Measurements from ENCODE around the gene IFNAR1. TPM values are rescaled to one million over a fixed set of nuclear protein-coding genes. Genes with fewer than 3 reads are reported as not detected.

IFNAR1 gene
- total RNA-seq, 1 experiment from 2014 or later, result 20.5 TPM

DNA sequence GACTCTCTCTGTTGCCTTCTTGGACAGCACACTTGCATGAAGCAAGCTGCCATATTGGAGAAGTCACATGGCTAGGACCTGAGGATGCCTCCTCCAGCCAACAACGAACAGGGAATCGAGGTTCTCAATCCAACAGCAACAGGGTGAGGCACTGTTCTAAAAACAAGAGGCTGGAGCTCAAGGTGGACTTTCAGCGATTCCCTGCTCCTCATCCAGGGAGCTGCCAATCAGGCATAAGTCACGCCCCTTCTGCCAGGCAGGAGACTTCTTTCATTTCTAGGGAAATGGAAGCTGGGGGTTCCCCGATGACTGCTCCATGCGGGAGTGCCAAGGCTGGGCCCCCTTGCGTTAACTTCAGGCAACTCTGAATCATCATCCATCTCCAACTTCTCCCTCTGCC is 22.7 kb upstream of the IFNAR1 start:
- intact Hi-C loops (cut with micrococcal nuclease), result no loop called here
- Histone ChIP-seq H3K27ac (ENCODE audit: low read depth, low read length) (no peak overlapping the region), H3K4me1 (ENCODE audit: control insufficient read depth in 1 of 2, insufficient read depth in 2 of 2, low read length in 2 of 2) (peaks cover 0 to 8% of the 10 kb centered on the region in 2 experiments; a peak in 1 of 4 replicates), H3K4me2 (ENCODE audit: low read length) (no peak overlapping the region), H3K9me2 (ENCODE audit: insufficient read depth) (no peaks in the 10 kb centered on the region), H3K9me3 (ENCODE audit: control insufficient read depth in 1 of 2, insufficient read depth in 1 of 2, low read depth in 1 of 2, low read length in 2 of 2) (no peaks in the 10 kb centered on the region), H3K9ac (ENCODE audit: low read length) (no peak overlapping the region), H3K27me3 (ENCODE audit: insufficient read depth, low read length) (no peaks in the 10 kb centered on the region), H3K79me2 (ENCODE audit: insufficient read depth, low read length) (no peaks in the 10 kb centered on the region), H3K4me3 (replicated peaks in 1 of 2; ENCODE audit: low read depth in 1 of 2, low read length in 2 of 2) (no peak overlapping the region), H2AFZ (ENCODE audit: low read depth, low read length, poor library complexity, severe bottlenecking) (no peak overlapping the region), H4K20me1 (ENCODE audit: insufficient read depth) (no peaks in the 10 kb centered on the region), H3K36me3 (ENCODE audit: control insufficient read depth in 1 of 2, insufficient read depth in 2 of 2, low read length in 2 of 2) (no peaks in the 10 kb centered on the region)
- no TSS peak for BruUV-seq (replicated peaks)
- ChIA-PET CTCF (no interaction called here), POLR2A (no interaction called here), RAD21 (ENCODE audit: low non-redundant PET in 1 of 2, low total read pairs in 2 of 2, uncharacterized antibody in 2 of 2, unreplicated experiment in 2 of 2) (no interaction called here)
- TF ChIP-seq, protein P1, sequence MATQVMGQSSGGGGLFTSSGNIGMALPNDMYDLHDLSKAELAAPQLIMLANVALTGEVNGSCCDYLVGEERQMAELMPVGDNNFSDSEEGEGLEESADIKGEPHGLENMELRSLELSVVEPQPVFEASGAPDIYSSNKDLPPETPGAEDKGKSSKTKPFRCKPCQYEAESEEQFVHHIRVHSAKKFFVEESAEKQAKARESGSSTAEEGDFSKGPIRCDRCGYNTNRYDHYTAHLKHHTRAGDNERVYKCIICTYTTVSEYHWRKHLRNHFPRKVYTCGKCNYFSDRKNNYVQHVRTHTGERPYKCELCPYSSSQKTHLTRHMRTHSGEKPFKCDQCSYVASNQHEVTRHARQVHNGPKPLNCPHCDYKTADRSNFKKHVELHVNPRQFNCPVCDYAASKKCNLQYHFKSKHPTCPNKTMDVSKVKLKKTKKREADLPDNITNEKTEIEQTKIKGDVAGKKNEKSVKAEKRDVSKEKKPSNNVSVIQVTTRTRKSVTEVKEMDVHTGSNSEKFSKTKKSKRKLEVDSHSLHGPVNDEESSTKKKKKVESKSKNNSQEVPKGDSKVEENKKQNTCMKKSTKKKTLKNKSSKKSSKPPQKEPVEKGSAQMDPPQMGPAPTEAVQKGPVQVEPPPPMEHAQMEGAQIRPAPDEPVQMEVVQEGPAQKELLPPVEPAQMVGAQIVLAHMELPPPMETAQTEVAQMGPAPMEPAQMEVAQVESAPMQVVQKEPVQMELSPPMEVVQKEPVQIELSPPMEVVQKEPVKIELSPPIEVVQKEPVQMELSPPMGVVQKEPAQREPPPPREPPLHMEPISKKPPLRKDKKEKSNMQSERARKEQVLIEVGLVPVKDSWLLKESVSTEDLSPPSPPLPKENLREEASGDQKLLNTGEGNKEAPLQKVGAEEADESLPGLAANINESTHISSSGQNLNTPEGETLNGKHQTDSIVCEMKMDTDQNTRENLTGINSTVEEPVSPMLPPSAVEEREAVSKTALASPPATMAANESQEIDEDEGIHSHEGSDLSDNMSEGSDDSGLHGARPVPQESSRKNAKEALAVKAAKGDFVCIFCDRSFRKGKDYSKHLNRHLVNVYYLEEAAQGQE (IDR thresholded peaks at IDR 0.05; ENCODE audit: low read depth), result no peak
- TF ChIP-seq SIN3A (IDR thresholded peaks at IDR 0.05; ENCODE audit: low read depth) (no peak), TCF7L2 (IDR thresholded peaks at IDR 0.05; ENCODE audit: borderline replicate concordance, extremely low read depth, insufficient read depth, insufficient read length) (no peak), ZNF274 (IDR thresholded peaks at IDR 0.05; ENCODE audit: low read depth, low read length) (no peak)
- TF ChIP-seq, protein P2, sequence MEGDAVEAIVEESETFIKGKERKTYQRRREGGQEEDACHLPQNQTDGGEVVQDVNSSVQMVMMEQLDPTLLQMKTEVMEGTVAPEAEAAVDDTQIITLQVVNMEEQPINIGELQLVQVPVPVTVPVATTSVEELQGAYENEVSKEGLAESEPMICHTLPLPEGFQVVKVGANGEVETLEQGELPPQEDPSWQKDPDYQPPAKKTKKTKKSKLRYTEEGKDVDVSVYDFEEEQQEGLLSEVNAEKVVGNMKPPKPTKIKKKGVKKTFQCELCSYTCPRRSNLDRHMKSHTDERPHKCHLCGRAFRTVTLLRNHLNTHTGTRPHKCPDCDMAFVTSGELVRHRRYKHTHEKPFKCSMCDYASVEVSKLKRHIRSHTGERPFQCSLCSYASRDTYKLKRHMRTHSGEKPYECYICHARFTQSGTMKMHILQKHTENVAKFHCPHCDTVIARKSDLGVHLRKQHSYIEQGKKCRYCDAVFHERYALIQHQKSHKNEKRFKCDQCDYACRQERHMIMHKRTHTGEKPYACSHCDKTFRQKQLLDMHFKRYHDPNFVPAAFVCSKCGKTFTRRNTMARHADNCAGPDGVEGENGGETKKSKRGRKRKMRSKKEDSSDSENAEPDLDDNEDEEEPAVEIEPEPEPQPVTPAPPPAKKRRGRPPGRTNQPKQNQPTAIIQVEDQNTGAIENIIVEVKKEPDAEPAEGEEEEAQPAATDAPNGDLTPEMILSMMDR (IDR thresholded peaks at IDR 0.05 in 2 of 3, conservative IDR thresholded peaks at IDR 0.05 in 1 of 3; ENCODE audit: borderline replicate concordance in 1 of 3, insufficient read depth in 1 of 3, low read depth in 2 of 3, low read length in 2 of 3), result no peak
- ATAC-seq (no peak), DNase-seq (ENCODE audit: low read depth, low spot score) (no peak)
